GM12892 (cell line): ENCODE measurements around the gene ZNF619.

ENCODE experiments used
- POLR2A ChIP-seq: IDR thresholded peaks from 2 replicates; pipeline ENCODE4 v1.6.1; 2011; ENCODE audit warnings: low read depth, low read length, control low read depth
- TAF1 ChIP-seq: IDR thresholded peaks from 2 replicates; pipeline ENCODE4 v1.6.1; 2011; ENCODE audit warnings: low read depth, mild to moderate bottlenecking, control low read depth, low read length, borderline replicate concordance

GRCh38 chr3:40456279-40456939 is 20.5 kb upstream of the ZNF619 start:
- TF ChIP-seq TAF1 = no peak
- TF ChIP-seq POLR2A = no peak
